ENCODE data around the gene MACF1.
"Not testable (repeated sequence)": the region's sequence is repeated elsewhere in the genome, so short reads cannot be mapped to it uniquely, and the experiment has no call there.

Gene MACF1

DNA sequence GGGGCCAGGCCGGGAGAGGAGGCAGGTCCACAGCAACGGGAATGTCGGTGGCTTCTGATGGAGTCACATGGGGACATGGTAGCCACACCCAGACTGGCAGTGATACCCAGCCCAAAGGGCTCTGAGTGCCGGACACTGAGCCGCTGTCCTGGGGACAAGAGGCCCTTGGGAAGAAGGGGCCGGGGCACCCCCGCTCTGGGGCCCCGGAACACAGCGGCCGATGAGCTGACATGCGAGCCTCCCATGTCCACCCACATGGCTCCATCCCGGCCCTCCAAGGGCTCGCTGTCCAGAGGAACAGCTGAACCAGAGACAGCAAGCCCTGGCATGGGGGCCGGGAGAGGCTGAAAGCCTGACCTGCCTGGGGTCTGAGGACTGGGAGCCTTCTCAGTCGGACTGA, 294.3 kb downstream of the MACF1 start:
- not testable (repeated sequence) for DNase-seq

DNA sequence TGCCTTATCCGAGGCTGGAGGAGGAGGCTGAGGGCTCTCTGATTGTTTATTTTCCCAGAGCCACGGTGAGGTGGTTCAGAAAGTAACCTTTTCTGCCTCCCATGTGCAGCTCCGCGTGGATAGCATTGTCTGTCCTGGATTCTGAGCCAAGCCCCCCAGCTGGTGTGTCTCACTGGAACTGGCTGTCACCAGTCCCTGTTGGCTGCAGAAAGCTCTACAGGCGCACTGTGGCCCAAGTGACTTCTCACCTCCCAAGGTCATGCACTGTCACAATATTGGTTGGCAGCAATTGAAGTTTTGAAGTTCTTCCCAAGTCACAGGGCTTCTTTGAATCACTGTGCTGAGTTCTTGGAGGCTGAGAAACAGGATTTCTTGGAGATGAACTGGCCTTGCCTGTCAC, 295.2 kb downstream of the MACF1 start:
- no peak for DNase-seq

DNA sequence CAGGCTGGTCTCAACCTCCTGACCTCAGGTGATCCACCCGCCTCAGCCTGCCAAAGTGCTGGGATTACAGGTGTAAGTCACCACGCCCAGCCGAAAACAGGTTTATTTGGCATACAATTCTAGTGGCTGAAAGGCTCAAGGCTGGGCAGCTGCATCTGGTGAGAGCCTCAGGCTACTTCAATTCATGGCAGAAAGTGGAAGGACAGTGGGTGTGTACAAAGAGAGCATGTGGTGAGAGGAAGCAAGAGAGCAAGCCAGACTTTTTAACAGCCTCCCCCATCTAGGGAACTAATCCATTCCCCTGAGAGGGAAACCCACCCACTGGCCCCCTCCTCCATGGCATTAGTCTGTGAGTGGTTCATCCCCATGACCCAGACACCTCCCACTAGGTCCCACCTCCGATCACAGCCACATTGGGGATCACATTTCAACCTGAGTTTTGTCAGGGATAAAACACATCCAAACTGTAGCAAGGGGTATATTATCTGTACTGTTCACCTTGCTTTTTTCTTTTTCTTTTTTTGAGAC, 296.4 kb downstream of the MACF1 start:
- no peak for DNase-seq

- DNase-seq, result no peak
Observed at GRCh38 chr1:39501666-39502065, 297.2 kb downstream of the MACF1 start.

DNA sequence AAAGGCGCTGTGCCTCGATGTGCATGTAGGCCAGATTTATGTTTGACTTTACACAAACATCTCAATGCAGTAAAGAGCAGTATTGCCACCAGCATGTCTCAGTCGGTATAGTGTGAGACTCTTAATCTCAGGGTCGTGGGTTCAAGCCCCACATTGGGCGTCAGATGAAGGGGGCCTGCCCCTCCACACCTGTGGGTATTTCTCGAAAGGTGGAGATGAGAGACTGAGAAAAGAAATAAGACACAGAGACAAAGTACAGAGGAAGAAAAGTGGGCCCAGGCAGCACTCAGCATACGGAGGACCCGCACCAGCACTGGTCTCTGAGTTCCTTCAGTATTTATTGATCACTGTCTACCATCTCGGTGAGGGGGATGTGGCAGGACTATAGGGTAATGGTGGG, 299.9 kb downstream of the MACF1 start:
- DNase-seq, result not testable (repeated sequence)

DNA sequence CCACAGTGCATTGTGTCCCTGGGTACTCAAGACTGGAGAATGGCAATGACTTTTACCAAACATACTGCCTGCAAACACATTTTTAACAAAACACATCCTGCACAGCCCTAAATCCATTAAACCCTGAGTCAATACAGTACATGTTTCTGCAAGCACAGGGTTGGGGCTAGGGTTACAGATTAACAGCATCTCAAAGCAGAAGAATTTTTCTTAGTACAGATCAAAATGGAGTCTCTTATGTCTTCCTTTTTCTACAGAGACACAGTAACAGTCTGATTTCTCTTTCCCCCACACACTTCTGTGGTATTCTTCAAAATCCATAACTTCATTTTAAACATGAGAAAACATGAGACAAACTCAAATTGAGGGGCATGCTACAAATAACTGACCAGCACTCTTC, 300.8 kb downstream of the MACF1 start:
- no peak for DNase-seq

- DNase-seq, result no peak
Observed at GRCh38 chr1:39507230-39507928, 302.9 kb downstream of the MACF1 start.

GRCh38 chr1:39508266-39508665, 303.8 kb downstream of the MACF1 start:
- DNase-seq, result no peak

- DNase-seq, result no peak
Observed at GRCh38 chr1:39508857-39509305, 304.4 kb downstream of the MACF1 start.

- DNase-seq, result no peak
Observed at GRCh38 chr1:39509360-39510009, 305.0 kb downstream of the MACF1 start.

DNA sequence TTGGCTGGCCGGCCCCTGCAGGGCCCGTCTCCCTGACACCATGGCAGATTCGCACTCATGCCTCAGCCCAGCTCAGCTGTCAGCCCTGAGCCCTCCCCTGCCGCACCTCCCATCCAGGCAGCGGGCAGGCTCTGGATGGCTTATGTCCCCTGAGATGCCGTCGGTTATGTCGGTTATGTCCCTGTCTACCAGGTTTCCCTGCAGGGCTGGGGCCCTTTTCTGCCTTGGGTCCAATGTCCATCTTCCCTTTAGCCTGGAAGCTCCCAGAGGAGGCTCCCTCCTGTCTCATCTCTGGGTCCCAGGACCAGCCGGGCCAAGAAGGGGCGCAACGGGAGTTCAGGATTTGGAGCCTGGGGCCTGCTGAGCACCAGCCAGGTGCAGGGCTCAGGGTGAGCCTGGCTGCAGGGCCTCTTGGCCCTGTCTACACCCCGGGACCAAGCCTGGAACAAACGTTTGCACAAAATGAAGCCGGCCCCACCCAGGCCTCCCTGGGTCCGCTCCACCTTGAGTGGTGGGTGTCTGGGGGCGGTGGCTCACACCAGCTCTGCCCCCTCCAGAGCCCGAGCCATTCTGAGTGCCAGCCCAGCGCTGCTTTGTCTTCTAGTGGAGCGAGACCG, 306.2 kb downstream of the MACF1 start:
- not testable (repeated sequence) for DNase-seq

DNA sequence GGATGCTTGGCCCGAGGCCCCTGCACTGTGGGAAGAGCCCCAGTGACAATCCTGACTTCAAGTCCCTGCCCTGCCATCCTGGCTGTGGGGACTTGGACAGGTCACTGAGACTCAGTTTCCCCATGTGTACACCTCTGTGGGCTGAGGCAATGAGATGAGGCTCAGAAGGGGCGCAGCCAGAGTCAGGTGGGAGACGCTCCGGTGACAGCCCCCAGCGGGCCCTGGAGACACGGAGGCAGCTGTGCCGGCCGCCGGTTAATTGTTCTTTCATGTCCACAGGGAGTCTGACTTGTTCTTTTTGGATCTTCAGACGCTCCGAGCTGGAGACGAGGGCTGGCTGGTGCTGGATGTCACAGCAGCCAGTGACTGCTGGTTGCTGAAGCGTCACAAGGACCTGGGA, 307.0 kb downstream of the MACF1 start:
- DNase-seq, result not testable (repeated sequence)

- not testable (repeated sequence) for DNase-seq
Observed at GRCh38 chr1:39512234-39512847, 307.8 kb downstream of the MACF1 start.

DNA sequence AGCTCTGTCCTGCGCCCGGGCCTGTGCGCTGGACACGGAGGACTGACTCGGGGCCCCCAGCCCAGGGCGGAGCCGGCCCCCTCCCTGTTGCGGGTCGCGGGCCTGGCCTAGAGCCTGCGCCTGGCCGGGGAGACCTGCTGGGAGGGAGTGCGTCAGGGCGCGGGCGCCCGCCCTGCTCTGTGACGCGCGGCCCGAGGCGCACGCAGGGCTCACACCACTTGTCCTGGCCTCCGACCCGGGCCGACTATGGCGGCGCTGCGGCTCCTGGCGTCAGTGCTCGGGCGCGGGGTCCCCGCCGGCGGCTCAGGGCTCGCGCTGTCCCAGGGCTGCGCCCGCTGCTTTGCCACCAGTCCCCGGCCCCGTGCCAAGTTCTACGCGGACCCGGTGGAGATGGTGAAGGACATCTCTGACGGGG, 310.2 kb downstream of the MACF1 start:
- DNase-seq, result not testable (repeated sequence)

DNA sequence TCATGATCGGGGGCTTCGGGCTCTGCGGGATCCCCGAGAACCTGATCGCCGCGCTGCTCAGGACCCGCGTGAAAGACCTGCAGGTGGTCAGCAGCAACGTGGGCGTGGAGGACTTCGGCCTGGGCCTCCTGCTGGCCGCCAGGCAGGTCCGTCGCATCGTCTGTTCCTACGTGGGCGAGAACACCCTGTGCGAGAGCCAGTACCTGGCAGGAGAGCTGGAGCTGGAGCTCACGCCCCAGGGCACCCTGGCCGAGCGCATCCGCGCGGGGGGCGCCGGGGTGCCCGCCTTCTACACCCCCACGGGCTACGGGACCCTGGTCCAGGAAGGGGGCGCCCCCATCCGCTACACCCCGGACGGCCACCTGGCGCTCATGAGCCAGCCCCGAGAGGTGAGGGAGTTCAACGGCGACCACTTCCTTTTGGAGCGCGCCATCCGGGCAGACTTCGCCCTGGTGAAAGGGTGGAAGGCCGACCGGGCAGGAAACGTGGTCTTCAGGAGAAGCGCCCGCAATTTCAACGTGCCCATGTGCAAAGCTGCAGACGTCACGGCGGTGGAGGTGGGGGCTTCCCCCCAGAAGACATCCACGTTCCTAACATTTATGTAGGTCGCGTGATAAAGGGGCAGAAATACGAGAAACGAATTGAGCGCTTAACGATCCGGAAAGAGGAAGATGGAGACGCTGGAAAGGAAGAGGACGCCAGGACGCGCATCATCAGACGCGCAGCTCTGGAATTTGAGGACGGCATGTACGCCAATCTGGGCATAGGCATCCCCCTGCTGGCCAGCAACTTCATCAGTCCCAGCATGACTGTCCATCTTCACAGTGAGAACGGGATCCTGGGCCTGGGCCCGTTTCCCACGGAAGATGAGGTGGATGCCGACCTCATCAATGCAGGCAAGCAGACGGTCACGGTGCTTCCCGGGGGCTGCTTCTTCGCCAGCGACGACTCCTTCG, 310.9 kb downstream of the MACF1 start:
- DNase-seq, result not testable (repeated sequence)

DNA sequence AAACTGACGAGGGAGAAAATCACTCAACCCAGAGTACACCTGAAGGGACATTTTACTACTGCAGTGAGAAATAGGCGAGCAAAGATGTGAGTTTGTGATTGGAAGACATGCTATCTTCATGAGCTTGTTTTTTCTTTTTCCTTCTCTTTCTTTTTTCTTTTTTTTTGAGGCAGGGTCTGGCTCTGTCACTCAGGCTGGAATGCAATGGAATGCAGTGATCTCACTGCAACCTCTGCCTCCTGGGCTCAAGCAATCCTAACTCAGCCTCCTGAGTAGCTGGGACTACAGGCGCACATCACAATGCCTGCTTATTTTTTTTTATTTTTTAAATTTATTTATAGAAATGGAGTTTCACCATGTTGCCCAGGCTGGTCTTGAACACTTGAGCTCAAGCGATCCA, 312.3 kb downstream of the MACF1 start:
- DNase-seq, result not testable (repeated sequence)

GRCh38 chr1:39517936-39518335, 313.4 kb downstream of the MACF1 start:
- DNase-seq, result not testable (repeated sequence)

GRCh38 chr1:39519376-39519775, 314.9 kb downstream of the MACF1 start:
- not testable (repeated sequence) for DNase-seq

GRCh38 chr1:39522221-39522620, 317.7 kb downstream of the MACF1 start:
- not testable (repeated sequence) for DNase-seq

- no peak for DNase-seq
Observed at GRCh38 chr1:39522661-39523567, 318.4 kb downstream of the MACF1 start.

GRCh38 chr1:39524171-39524570, 319.7 kb downstream of the MACF1 start:
- DNase-seq, result no peak

All from DMS153 (cell line).